Gastroesophageal sphincter (tissue), 3 donors: ENCODE results near the gene CST9L.

Experiments used
- EP300 ChIP-seq: sonication (generic); formaldehyde crosslinking; IDR thresholded peaks from one replicate; pipeline ENCODE4 v1.6.1; 2017; ENCODE audit warnings: antibody characterized with exemption, mild to moderate bottlenecking
- POLR2A ChIP-seq, 2 donors: fragments of 450-650 bp; IDR thresholded peaks; one replicate each; pipeline ENCODE4 v1.6.1; 2017; ENCODE audit warnings: antibody characterized with exemption in 2 of 2, mild to moderate bottlenecking in 2 of 2, moderate library complexity in 1 of 2
- POLR2AphosphoS5 ChIP-seq: sonication (generic); formaldehyde crosslinking; IDR thresholded peaks from one replicate; pipeline ENCODE4 v1.6.1; 2017; ENCODE audit warnings: antibody characterized with exemption
- TF ChIP-seq, protein P1 (sequence below), 4 experiments: fragments of 200-600 bp in 2 of 4; fragments of 450-650 bp in 2 of 4; sonication (generic) in 1 of 4; IDR thresholded peaks; one replicate each; pipeline ENCODE4 v1.5.1; 2017 to 2019; ENCODE audit warnings: antibody characterized with exemption in 4 of 4, mild to moderate bottlenecking in 2 of 4, moderate library complexity in 2 of 4

DNA sequence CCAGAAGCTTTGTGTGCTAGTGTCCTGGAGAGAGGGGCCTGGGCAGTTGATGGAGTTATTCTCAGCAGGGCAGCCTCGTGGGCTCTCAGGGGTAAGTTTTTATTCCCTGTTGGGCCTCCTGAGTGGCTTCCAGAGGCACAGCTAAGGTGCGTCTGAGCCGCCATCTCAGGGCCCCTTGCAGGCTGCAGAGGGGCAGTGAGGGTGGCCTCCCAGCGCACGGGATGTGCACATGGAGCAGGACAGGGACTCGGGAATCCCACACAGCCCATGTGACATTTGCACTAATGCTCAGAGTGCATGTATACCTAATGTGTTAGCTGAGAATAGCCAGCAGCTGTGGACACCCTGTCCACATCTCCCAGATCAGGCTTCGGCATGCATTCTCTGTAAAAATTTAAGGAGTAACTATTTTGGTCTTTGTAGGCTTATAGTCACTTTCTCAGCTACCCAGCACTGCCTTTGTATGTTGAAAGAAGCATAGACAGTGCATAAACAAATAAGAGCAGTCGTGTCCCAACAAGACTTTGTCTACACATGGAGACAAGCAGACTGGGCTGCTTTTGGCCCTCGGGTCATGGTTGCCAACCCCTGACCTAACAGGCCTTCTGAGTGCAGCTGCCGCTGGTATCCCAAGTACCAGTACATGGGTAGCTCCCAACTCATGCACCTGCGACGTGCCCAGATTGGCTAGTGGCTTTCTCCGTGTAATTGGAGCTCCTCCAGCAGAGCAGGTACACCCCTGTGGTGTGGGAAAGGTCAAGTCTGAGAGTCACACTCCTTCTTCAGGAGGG is 18.6 kb upstream of the CST9L start:
- TF ChIP-seq EP300 (no peak), POLR2AphosphoS5 (no peak), POLR2A (IDR thresholded peaks at IDR 0.05) (no peak)
- TF ChIP-seq, protein P1, sequence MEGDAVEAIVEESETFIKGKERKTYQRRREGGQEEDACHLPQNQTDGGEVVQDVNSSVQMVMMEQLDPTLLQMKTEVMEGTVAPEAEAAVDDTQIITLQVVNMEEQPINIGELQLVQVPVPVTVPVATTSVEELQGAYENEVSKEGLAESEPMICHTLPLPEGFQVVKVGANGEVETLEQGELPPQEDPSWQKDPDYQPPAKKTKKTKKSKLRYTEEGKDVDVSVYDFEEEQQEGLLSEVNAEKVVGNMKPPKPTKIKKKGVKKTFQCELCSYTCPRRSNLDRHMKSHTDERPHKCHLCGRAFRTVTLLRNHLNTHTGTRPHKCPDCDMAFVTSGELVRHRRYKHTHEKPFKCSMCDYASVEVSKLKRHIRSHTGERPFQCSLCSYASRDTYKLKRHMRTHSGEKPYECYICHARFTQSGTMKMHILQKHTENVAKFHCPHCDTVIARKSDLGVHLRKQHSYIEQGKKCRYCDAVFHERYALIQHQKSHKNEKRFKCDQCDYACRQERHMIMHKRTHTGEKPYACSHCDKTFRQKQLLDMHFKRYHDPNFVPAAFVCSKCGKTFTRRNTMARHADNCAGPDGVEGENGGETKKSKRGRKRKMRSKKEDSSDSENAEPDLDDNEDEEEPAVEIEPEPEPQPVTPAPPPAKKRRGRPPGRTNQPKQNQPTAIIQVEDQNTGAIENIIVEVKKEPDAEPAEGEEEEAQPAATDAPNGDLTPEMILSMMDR (IDR thresholded peaks at IDR 0.05) = no peak
